H1 (cell line): ENCODE measurements around the gene NUP88. TPM values are rescaled to one million over a fixed set of nuclear protein-coding genes. Genes with fewer than 3 reads are reported as not detected.
A peak's percentile ranks its signal among the peaks of the same experiment; 100 is the strongest.

ENCODE experiments used
- CTCF ChIA-PET: fragments of 300-600 bp; sonication (Branson Sonifier 250); formaldehyde crosslinking; loops from one replicate; lab custom pipeline; 2021; ENCODE audit not compliant: partially characterized antibody; lab: Charles Lee
- POLR2A ChIA-PET: fragments of 300-600 bp; sonication (Branson Sonifier 250); formaldehyde crosslinking; loops from one replicate; lab custom pipeline; 2021; ENCODE audit warnings: inconsistent platforms; ENCODE audit not compliant: partially characterized antibody; lab: Charles Lee
- DNase-seq, 2 experiments: peaks; one replicate each; pipeline versions ENCODE4 v3.0.0 to v3.0.0-alpha.2; 2010 to 2022; ENCODE audit warnings: low spot score in 2 of 2, low read depth in 1 of 2, mixed read lengths in 1 of 2
- FAIRE-seq: peaks from 2 replicates; lab custom pipeline; 2011; peaks lifted over from hg19 to GRCh38; lab: Jason Lieb, UNC
- H2AFZ ChIP-seq: 2 replicates; pipeline ENCODE4 v1.8.1; 2012; ENCODE audit warnings: low read length, inconsistent platforms
- H2AK5ac ChIP-seq: 2 replicates; pipeline ENCODE4 v1.6.1; 2013; ENCODE audit warnings: low read depth, low read length
- H2BK120ac ChIP-seq: replicated peaks from 2 replicates; pipeline ENCODE3; 2013; ENCODE audit warnings: low read depth, low read length, inconsistent platforms
- H2BK12ac ChIP-seq: 2 replicates; pipeline ENCODE4 v1.6.1; 2013; ENCODE audit warnings: low read depth, low read length
- H2BK15ac ChIP-seq: 2 replicates; pipeline ENCODE4 v1.6.1; 2013; ENCODE audit warnings: low read length
- H2BK20ac ChIP-seq: 2 replicates; pipeline ENCODE4 v1.6.1; 2013; ENCODE audit warnings: low read length
- H2BK5ac ChIP-seq: 2 replicates; pipeline ENCODE4 v1.6.1; 2013; ENCODE audit warnings: low read depth, low read length
- H3K14ac ChIP-seq: 2 replicates; pipeline ENCODE4 v1.6.1; 2013; ENCODE audit warnings: inconsistent platforms; ENCODE audit not compliant: insufficient read length
- H3K18ac ChIP-seq: 2 replicates; pipeline ENCODE4 v1.6.1; 2013; ENCODE audit warnings: low read length; ENCODE audit errors: extremely low read depth
- H3K23ac ChIP-seq: 2 replicates; pipeline ENCODE4 v1.6.1; 2013; ENCODE audit warnings: inconsistent platforms; ENCODE audit not compliant: insufficient read length
- H3K23me2 ChIP-seq: 2 replicates; pipeline ENCODE4 v1.6.1; 2013; ENCODE audit warnings: low read depth, low read length
- H3K27ac ChIP-seq: 2 replicates; pipeline ENCODE4 v1.6.1; 2011; ENCODE audit warnings: low read depth, low read length, inconsistent platforms
- H3K27me3 ChIP-seq, 4 experiments: replicated peaks in 1 of 4; 1 replicate in 1 of 4; 2 replicates in 3 of 4; pipeline versions ENCODE4 v1.6.1 to v1.8.1; 2011 to 2013; ENCODE audit warnings: low read length in 3 of 4, mild to moderate bottlenecking in 3 of 4, inconsistent platforms in 2 of 4, mixed read lengths in 2 of 4, moderate library complexity in 1 of 4; ENCODE audit not compliant: control insufficient read depth in 3 of 4, insufficient read depth in 3 of 4; ENCODE audit errors: extremely low read depth in 1 of 4
- H3K36me3 ChIP-seq, 4 experiments: 2 replicates each; pipeline versions ENCODE4 v1.6.1 to v1.8.1; 2011 to 2013; ENCODE audit warnings: mild to moderate bottlenecking in 4 of 4, low read length in 3 of 4, moderate library complexity in 2 of 4, control low read depth in 1 of 4, inconsistent platforms in 1 of 4; ENCODE audit not compliant: insufficient read depth in 4 of 4, control insufficient read depth in 2 of 4
- H3K4ac ChIP-seq: replicated peaks from 2 replicates; pipeline ENCODE3; 2013; ENCODE audit warnings: low read length, low read depth, mixed read lengths, inconsistent platforms; ENCODE audit not compliant: insufficient read length
- H3K4me1 ChIP-seq, 4 experiments: replicated peaks in 1 of 4; 1 replicate in 1 of 4; 2 replicates in 3 of 4; pipeline versions ENCODE4 v1.6.1 to v1.8.1; 2011 to 2013; ENCODE audit warnings: low read length in 3 of 4, inconsistent platforms in 2 of 4, mixed read lengths in 1 of 4; ENCODE audit not compliant: insufficient read depth in 4 of 4, control insufficient read depth in 3 of 4
- H3K4me2 ChIP-seq, 2 experiments: 2 replicates each; pipeline versions ENCODE4 v1.6.1 to v1.8.1; 2011 to 2013; ENCODE audit warnings: low read depth in 2 of 2, low read length in 2 of 2, control low read depth in 1 of 2, inconsistent platforms in 1 of 2, mild to moderate bottlenecking in 1 of 2; ENCODE audit not compliant: insufficient read depth in 1 of 2
- H3K4me3 ChIP-seq, 4 experiments: fragments of 200-600, 300-600 bp in 1 of 4; sonication (generic), shearing (Covaris generic), sonication (Bioruptor Twin) in 1 of 4; 2 replicates each; pipeline versions ENCODE4 v1.5.1 to v1.8.1; 2011 to 2016; ENCODE audit warnings: low read length in 4 of 4, low read depth in 3 of 4, control low read depth in 2 of 4, inconsistent platforms in 2 of 4, mild to moderate bottlenecking in 2 of 4, mixed read lengths in 1 of 4, moderate library complexity in 1 of 4; ENCODE audit not compliant: insufficient read depth in 2 of 4; ENCODE audit errors: extremely low read depth in 1 of 4
- H3K56ac ChIP-seq: replicated peaks from 2 replicates; pipeline ENCODE3; 2013; ENCODE audit warnings: low read depth, mild to moderate bottlenecking, mixed read lengths, low read length, inconsistent platforms; ENCODE audit not compliant: insufficient read length
- H3K79me1 ChIP-seq: 2 replicates; pipeline ENCODE4 v1.6.1; 2013; ENCODE audit warnings: low read depth, low read length, control low read depth
- H3K79me2 ChIP-seq, 2 experiments: 2 replicates each; pipeline versions ENCODE4 v1.6.1 to v1.8.1; 2012 to 2013; ENCODE audit warnings: low read length in 2 of 2, mild to moderate bottlenecking in 2 of 2, inconsistent platforms in 1 of 2; ENCODE audit not compliant: insufficient read depth in 2 of 2, control insufficient read depth in 1 of 2
- H3K9ac ChIP-seq, 4 experiments: replicated peaks in 1 of 4; 1 replicate in 1 of 4; 2 replicates in 3 of 4; pipeline versions ENCODE4 v1.6.1 to v1.8.1; 2011 to 2013; ENCODE audit warnings: low read depth in 3 of 4, low read length in 3 of 4, control low read depth in 2 of 4, mild to moderate bottlenecking in 2 of 4, moderate library complexity in 2 of 4, inconsistent platforms in 1 of 4; ENCODE audit errors: extremely low read depth in 1 of 4
- H3K9me3 ChIP-seq, 2 experiments: 2 replicates each; pipeline versions ENCODE4 v1.6.1 to v1.8.1; 2012 to 2013; ENCODE audit warnings: mild to moderate bottlenecking in 2 of 2, moderate library complexity in 2 of 2, control low read depth in 1 of 2, inconsistent platforms in 1 of 2, low read depth in 1 of 2, low read length in 1 of 2, mixed read lengths in 1 of 2; ENCODE audit not compliant: insufficient read depth in 2 of 2
- H4K20me1 ChIP-seq, 2 experiments: replicated peaks in 1 of 2; 2 replicates each; pipeline versions ENCODE3 to v1.8.1; 2011 to 2013; ENCODE audit warnings: inconsistent platforms in 2 of 2, low read length in 2 of 2, mild to moderate bottlenecking in 1 of 2; ENCODE audit not compliant: insufficient read depth in 2 of 2, control insufficient read depth in 1 of 2
- H4K5ac ChIP-seq: 2 replicates; pipeline ENCODE4 v1.6.1; 2013; ENCODE audit warnings: low read length, low read depth, mixed read lengths, inconsistent platforms; ENCODE audit not compliant: insufficient read length
- H4K8ac ChIP-seq: 2 replicates; pipeline ENCODE4 v1.8.0; 2013; ENCODE audit warnings: mild to moderate bottlenecking, moderate library complexity, low read length, inconsistent platforms; ENCODE audit not compliant: insufficient read depth; ENCODE audit errors: extremely low read depth
- H4K91ac ChIP-seq: replicated peaks from 2 replicates; pipeline ENCODE3; 2013; ENCODE audit warnings: low read length, mixed read lengths, inconsistent platforms; ENCODE audit not compliant: insufficient read length
- CHD2 ChIP-seq: IDR thresholded peaks from 2 replicates; pipeline ENCODE4 v1.6.1; 2012; ENCODE audit warnings: low read length, improper control_type of control experiment
- CTBP2 ChIP-seq: IDR thresholded peaks from 2 replicates; pipeline ENCODE4 v1.7.0; 2011; ENCODE audit warnings: borderline replicate concordance, mild to moderate bottlenecking, moderate library complexity, mixed read lengths, low read length; ENCODE audit not compliant: insufficient read depth, insufficient read length
- E2F6 ChIP-seq: IDR thresholded peaks from 2 replicates; pipeline ENCODE4 v1.6.1; 2012; ENCODE audit warnings: inconsistent platforms
- HDAC6 ChIP-seq: IDR thresholded peaks from one replicate; pipeline ENCODE4 v1.7.1; 2012; ENCODE audit warnings: low read depth, mild to moderate bottlenecking, inconsistent platforms, low read length, moderate library complexity
- KDM4A ChIP-seq: IDR thresholded peaks from one replicate; pipeline ENCODE4 v1.7.1; 2012; ENCODE audit warnings: low read depth, mild to moderate bottlenecking, moderate library complexity, low read length, inconsistent platforms; ENCODE audit not compliant: severe bottlenecking
- PHF8 ChIP-seq: fragments of 200-600 bp; sonication (generic); conservative IDR thresholded peaks from 2 replicates; pipeline ENCODE4 v1.7.1; 2012; ENCODE audit warnings: low read depth, mild to moderate bottlenecking, inconsistent platforms, low read length, moderate library complexity
- POLR2A ChIP-seq, 2 experiments: IDR thresholded peaks; 1 replicate in 1 of 2; 2 replicates in 1 of 2; pipeline ENCODE4 v1.6.1; 2011; ENCODE audit warnings: low read depth in 2 of 2, low read length in 2 of 2, mild to moderate bottlenecking in 2 of 2; ENCODE audit errors: control extremely low read depth in 1 of 2
- RFX5 ChIP-seq: IDR thresholded peaks from 2 replicates; pipeline ENCODE4 v1.6.1; 2011; ENCODE audit warnings: low read depth, low read length, improper control_type of control experiment, borderline replicate concordance
- SP2 ChIP-seq: IDR thresholded peaks from 2 replicates; pipeline ENCODE4 v1.6.1; 2012; ENCODE audit warnings: mild to moderate bottlenecking, low read length, inconsistent platforms
- SRF ChIP-seq: IDR thresholded peaks from 2 replicates; pipeline ENCODE4 v1.6.1; 2011; ENCODE audit warnings: mild to moderate bottlenecking, low read depth, low read length, moderate library complexity
- TBP ChIP-seq: IDR thresholded peaks from 2 replicates; pipeline ENCODE4 v1.6.1; 2011; ENCODE audit warnings: low read depth, low read length, improper control_type of control experiment
- WGBS, 2 experiments: shearing (Covaris generic) in 1 of 2; methylation state at CpG; one replicate each; pipeline versions ENCODE4 v1.1.6 to v1.1.7; 2013 to 2015; ENCODE audit warnings: low lambda C conversion rate in 2 of 2, mixed read lengths in 2 of 2, inconsistent platforms in 1 of 2, low coverage in 1 of 2, missing lambda C conversion rate in 1 of 2; ENCODE audit not compliant: insufficient replicate concordance in 2 of 2, insufficient coverage in 1 of 2, insufficient read length in 1 of 2; ENCODE audit errors: extremely low coverage in 1 of 2, missing lambda C conversion rate in 1 of 2; 5-methylcytosine and 5-hydroxymethylcytosine counted together
- polyA plus RNA-seq, 7 experiments: library from polyadenylated mRNA; depleted of rRNA in 3 of 7; stranded (reverse) in 5 of 7; unstranded in 2 of 7; fragments of >200 nt in 5 of 7; fragments of 200-250 nt in 2 of 7; gene quantifications; 1 replicate in 5 of 7; 2 replicates in 1 of 7; 4 replicates in 1 of 7; pipeline versions ENCODE4 v1.2.1 to v1.2.3, GENCODE V29; 2011 to 2013; ENCODE audit warnings: missing spikeins in 2 of 7, mixed read lengths in 2 of 7
- total RNA-seq: library from RNA; stranded (reverse); fragmentation: NEBNext Ultra II Directional; extraction: Animal tissue kit (Norgen Biotek cat#: 25700); gene quantifications from 2 replicates; pipeline ENCODE4 v1.2.1, GENCODE V29; 2021
- TF ChIP-seq, protein P1 (sequence below): IDR thresholded peaks from 2 replicates; pipeline ENCODE4 v1.6.1; 2011; ENCODE audit warnings: low read depth, mild to moderate bottlenecking, low read length; ENCODE audit not compliant: insufficient read depth

Gene NUP88
- total and polyA plus RNA-seq, 2 of the 8 experiments (the other 6 are each of a cell fraction or from before 2014, with no cell fraction given) = 77.4 to 105 TPM

GRCh38 chr17:5362162-5362811 lies 57.2 kb downstream of the NUP88 start:
- no peak overlapping the region for H2BK120ac ChIP-seq
- no peaks in the 10 kb centered on the region; the same call in 1 of the 2 replicates for H3K79me1 ChIP-seq
- no peak overlapping the region for H2BK20ac ChIP-seq
- peaks cover 0 to 31% (median 18%) of the 10 kb centered on the region in 4 experiments; a peak in 6 of 8 replicates for H3K36me3 ChIP-seq
- no peaks in the 10 kb centered on the region for H3K9me3 ChIP-seq
- H3K18ac ChIP-seq = no peak overlapping the region
- H2BK12ac ChIP-seq = no peak overlapping the region
- peak in 1 of 2 experiments; percentile 13 for DNase-seq
- no peak overlapping the region for H4K91ac ChIP-seq
- H3K4me2 ChIP-seq = peak overlapping the region; percentile 2 to 20; a peak in 2 of 4 replicates
- no peak overlapping the region for H2AFZ ChIP-seq
- no peak overlapping the region for H4K5ac ChIP-seq
- H4K8ac ChIP-seq = no peak overlapping the region
- peaks cover 1 to 14% (median 10%) of the 10 kb centered on the region in 4 experiments; a peak in 5 of 7 replicates for H3K4me1 ChIP-seq
- H3K79me2 ChIP-seq = no peaks in the 10 kb centered on the region
- H3K4ac ChIP-seq = no peak overlapping the region
- POLR2A ChIA-PET = interaction anchor here (0.6 to 2.1 kb wide), 4 partner anchors 9 to 42 kb away, joined by 3 to 4 read pairs (median 3); no protein-coding TSS in a partner anchor
- H3K23ac ChIP-seq = no peak overlapping the region
- FAIRE-seq = no peak
- no peaks in the 10 kb centered on the region for H3K23me2 ChIP-seq
- 0 out of 2 replicates have a peak overlapping the region, but pooled peaks have one; percentile 48 for H3K27ac ChIP-seq
- H2BK5ac ChIP-seq = no peak overlapping the region
- no peak overlapping the region for H3K4me3 ChIP-seq
- no peak overlapping the region for H2BK15ac ChIP-seq
- no peaks in the 10 kb centered on the region for H3K27me3 ChIP-seq
- WGBS, 2 experiments = 67% methylated on average over 7 of the region's 7 CpGs; no CpG with 5 or more reads in 1 of the 2 experiments
- no peak overlapping the region for H3K14ac ChIP-seq
- H3K9ac ChIP-seq = no peak overlapping the region
- CTCF ChIA-PET = interaction anchor here (0.7 kb wide), 1 partner anchor 83 kb away, joined by 3 read pairs; no protein-coding TSS in a partner anchor
- H4K20me1 ChIP-seq = no peaks in the 10 kb centered on the region
- H2AK5ac ChIP-seq = no peak overlapping the region
- no peak overlapping the region for H3K56ac ChIP-seq
- TF ChIP-seq CHD2 (no peak), POLR2A (IDR thresholded peaks at IDR 0.05; ENCODE audit: control extremely low read depth in 1 of 2, low read depth in 2 of 2, low read length in 2 of 2) (no peak), TBP (no peak), E2F6 (no peak), HDAC6 (no peak), RFX5 (no peak), PHF8 (no peak), CTBP2 (no peak), KDM4A (no peak), SRF (no peak), SP2 (no peak)
- TF ChIP-seq, protein P1, sequence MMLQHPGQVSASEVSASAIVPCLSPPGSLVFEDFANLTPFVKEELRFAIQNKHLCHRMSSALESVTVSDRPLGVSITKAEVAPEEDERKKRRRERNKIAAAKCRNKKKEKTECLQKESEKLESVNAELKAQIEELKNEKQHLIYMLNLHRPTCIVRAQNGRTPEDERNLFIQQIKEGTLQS = no peak
